IPS-NIHi7 (cell line): ENCODE data around the gene METRNL.
"Not testable (repeated sequence)": the region's sequence is repeated elsewhere in the genome, so short reads cannot be mapped to it uniquely, and the experiment has no call there.

Experiments
- DNase-seq: peaks from one replicate; pipeline ENCODE4 v3.0.0; 2012; ENCODE audit warnings: mixed read lengths; ENCODE audit errors: extremely low spot score

METRNL gene

DNA sequence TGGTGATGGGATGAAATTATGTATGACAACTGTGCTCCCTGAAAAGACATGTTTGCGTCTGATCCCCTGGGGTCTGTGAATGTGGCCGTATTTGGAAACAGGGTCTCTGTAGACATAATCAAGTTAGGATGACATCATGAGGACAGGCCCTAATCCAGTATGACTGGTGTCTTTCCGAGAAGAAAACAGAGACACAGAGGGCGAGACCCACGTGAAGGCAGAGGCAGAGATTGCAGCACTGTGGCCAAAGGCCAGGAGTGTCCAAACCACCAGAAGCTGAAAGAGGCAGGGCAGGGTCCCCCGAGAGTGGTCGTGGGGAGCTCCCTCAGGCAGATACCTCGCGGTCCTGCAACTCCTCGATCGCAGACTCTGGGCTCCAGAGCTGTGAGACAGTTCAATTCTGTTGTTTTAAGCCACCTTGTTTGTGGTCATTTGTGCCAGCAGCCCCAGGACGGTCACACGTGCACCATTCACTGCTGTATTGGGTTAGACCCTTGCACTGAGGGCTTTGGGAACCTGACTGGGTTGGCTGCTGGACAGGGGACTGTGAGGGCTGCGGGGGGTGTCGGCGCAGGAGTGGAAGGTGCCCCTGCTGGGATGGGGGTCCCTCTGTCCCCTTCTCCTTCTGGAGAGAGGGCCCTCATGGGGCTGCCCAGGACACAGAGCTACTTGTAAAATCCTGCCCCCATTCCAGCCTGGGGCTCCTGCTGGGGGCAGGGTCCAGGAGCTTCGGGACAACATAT, 27.7 kb downstream of the METRNL start:
- DNase-seq: no peak

DNA sequence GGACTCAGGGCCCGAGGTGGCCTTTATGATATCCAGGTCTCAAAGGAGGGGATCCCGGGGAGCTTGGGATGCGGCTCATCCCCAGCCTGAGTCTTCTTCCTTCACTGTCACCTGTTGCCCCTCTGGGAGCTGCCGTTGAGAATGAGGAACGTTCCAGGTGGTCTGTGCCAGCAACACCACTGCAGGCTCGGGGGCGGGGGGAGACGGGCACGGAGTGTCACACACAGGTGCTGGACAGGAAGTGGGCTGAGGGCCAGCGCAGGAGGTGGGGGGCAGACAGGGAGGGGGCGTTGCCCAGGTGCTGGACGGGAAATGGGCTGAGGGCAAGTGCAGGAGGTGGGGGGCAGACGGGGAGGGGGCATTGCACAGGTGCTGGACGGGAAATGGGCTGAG, 28.2 kb downstream of the METRNL start:
- DNase-seq: no peak

DNA sequence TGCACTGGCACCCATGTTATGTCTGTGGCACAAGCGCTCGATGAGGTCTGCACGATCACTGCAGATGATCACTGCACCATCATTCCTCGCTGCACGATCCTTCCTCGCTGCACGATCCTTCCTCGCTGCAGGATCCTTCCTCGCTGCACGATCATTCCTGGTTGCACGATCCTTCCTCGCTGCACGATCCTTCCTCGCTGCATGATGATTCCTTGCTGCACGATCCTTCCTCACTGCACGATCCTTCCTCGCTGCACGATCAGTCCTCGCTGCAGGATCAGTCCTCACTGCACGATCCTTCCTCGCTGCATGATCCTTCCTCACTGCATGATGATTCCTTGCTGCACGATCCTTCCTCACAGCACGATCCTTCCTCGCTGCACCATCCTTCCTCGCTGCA, 29.3 kb downstream of the METRNL start:
- no peak for DNase-seq

DNA sequence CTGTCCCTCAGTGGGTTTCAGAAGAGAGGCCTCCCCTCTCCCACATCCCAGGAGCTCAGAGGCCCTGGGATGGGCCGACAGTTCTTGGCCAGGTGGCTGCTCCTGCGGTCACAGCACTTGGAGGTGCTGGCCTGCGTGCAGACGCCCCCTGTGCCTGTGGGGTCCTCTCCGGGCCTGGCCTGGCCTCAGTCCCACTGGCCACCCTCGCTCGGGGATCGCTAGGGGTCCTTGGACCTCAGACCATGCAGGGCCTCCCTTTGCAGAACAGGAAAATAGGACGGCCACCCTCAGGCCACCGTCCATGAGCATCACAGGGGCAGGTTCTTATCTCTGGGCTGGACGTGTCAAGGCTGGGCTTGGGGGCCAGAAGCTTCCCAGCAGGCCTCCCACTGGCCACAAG, 30.0 kb downstream of the METRNL start:
- DNase-seq: no peak

DNA sequence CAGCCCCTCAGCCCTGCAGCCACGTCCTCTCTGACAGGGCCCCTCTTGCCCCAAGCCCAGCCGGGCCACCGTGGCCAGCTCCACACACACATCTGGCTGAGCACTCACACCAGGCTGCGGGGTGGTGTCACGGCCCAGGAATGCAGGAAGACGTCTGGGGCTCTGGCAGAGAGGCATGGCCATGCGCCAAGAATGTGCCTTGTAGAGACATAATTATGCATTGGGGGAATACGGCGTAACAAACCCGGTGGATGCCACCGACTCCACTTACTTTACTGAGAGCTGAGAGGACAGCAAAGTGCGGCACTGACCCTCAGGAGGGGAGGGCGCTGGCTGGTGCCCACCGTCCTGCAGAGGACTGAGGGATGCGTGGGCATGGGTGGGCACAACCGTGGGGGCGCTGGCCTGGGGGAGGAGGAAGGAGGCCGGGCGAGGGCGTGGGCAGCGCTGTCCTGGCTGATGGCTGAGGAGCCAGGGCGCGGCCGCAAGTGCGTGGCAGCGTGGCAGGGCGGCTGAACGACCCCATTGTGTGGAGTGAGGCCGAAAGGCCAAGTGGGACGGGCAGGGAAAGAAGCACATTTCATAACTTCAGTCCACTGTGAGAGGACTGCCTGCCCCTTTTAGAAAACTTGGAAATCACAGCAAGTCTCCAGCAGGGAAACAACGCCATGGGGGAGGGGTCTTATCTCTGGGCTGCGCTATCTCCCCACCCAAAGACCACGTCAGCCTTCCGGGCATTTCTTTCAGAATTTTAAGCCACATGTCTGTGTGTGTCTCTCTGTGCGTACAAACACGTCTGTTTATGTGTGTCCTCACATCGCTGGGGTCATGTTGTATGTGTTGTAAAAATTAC, 30.6 kb downstream of the METRNL start:
- no peak for DNase-seq

DNA sequence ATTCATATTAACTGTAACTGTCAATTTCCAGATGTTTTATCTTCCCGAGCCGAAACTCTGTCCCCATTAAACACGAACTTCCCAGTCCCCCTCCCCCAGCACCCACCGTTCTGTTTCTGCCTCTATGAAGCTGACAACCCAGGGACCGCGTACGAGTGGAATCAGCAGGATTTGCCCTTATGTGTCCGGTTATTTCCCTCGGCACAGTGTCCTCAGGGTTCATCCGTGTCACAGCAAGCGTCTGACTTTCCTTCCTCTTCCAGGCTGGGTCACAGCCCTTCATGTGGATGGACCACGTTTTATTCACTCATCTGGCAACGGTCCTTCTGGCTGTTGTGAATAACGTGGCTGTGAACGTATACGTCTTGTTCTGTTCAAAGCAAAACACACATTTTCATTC, 31.3 kb downstream of the METRNL start:
- DNase-seq: no peak

DNA sequence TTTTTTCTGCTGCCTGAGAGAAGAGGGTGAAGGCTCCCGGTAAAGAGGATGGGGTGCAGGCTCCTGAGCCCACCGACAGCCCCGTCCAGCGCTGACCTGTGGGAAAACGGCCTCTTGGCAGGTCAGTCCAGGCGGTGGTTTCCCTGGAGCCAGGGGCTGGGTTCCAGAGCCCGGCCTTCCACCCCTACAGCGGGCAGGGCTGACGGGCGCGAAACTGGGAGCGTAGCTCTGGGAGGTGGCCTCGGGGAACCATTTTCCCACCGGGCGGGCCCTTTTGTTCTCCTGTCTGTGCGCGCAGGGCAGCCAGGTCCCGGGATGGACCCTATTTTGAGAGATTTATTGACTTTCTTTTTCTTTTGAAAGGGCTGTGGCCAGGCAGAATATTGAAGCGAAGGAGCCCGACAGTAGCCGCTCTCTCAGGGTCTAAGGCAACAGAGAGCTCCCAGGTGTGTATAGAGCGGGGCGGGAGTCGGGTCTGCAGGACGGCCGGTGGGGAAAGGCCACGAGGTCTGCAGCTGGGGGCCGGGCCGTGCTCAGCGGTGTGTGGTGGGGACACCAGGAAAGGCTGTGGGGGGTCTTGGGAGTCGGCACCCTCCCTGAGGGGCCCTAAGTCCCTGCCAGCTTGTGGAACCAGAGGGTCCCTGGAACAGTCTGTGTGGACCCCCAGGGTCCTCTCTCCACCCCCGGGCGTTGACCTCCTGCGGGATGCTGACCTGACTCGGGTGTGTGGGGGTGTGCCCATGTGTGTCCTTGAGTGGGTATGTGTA, 32.3 kb downstream of the METRNL start:
- DNase-seq: no peak

DNA sequence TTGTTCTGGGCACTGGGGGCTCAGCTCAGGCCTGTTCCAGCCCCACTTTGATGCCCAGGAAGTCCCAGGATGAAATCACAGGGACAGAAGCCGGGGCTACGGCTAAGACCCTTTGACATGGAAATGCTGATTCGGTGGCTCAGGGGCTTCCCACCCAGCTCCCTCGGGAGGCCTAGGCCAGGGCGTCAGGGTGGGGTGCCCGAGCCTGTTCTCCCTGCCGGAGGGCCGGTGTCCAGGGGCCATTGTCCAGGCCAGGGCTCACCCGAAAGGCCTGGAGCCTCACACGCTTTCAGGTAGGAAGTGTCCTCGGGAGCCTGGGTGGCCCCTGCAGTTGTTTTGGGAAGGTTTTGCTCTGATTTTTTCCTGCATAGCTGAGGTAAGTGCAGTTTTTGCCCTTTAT, 34.0 kb downstream of the METRNL start:
- DNase-seq: no peak

DNA sequence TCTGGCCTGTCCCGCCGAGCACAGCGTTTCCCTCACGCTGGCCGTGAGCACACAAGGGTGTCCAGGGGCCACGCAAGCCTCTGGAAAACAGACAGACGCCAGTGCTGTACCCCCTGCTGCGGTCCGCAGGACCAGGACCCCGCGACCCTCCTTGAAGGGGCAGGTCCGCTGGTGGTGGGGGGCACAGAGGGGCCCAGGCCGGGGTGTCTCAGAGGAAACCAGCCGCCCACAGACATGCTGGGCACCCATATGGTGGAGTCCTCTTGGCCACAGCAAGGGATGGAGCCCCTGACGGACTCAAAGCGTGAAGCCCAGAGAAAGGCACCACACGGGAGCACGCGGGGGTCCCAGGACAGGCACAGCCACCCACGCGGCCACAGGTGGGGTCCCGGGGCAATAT, 34.4 kb downstream of the METRNL start:
- DNase-seq: no peak

DNA sequence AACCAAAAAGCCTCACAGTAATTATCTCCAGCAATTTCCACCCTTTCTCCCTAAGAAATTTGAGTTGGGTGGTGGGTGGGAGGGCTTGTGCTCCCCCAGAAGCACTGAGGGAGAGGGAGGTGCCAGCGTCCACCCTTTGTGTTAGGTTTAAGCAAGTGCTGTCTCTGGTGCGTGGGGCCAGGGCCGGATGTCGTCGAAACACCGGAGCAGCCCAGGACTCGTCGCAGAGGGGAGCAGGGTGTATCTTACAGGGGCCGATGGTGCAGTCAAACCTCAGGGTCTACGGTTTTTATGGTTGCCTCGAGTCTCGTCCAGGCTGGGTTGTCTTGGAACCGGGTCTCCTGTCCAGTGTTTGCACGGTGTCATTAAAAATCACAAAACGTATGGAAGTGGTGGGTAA, 35.3 kb downstream of the METRNL start:
- DNase-seq: no peak

DNA sequence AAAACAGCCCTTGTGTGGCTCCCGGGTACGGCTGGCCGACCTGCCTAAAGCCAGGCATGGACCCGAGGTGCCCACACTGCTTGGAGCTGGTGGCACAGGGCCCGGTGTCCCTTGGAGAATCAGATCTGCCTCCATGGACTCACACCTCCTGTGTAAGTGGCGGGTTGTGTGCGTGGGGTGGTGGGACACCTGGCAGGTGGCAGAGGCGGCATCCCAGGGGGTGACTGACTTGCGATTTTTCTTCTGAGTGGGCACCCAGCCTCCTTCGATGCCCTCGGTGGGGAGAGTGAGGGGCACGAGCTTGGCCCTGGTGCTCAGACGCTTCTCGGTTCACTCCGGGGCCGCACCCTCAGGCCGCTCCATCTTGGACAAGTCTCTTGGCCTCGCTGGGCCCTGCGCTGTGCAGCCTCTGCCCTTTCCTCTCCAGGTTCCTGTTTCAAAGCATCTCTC, 35.8 kb downstream of the METRNL start:
- DNase-seq: no peak

DNA sequence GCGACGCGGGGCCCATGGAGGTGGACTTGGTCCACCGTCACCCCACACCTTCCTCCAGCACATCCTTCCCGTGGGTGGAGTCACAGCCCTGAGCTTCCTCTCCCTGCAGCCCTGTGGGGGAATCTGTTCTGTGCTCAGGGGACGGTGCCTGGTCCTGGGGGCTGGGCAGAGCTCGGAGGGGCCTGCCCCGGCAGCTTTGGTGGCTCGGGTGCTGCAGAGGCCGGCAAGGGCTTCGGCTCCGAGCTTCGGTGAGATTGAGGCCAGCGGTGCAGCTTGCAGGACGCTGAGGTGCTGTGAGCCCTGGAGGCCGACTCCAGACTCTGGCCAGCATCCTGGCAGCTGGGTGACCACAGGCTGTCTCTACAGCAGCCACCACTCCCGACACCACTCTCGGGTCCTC, 36.4 kb downstream of the METRNL start:
- DNase-seq: no peak

DNA sequence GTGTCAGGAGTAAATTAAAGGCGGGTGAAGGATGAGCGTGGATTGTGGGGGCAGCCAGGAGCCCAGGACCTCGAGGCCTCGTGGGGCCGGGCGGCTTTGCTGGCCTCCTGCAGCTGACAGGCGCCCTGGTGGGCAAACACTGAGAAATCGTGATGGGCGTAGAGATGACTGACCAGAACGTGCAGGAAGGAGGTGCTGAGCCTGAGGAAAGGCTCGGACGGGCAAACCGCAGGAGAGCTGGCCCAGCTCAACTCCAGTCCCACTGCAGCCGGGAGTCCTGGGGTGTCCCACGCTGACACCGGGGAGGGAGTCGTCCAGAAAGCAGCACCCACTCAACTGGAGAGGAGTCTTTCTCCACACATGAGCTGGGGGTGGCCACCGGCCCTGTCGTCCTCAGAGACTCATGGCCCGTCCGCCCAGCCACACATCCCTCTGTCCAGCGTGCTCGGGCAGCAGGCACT, 36.9 kb downstream of the METRNL start:
- no peak for DNase-seq

DNA sequence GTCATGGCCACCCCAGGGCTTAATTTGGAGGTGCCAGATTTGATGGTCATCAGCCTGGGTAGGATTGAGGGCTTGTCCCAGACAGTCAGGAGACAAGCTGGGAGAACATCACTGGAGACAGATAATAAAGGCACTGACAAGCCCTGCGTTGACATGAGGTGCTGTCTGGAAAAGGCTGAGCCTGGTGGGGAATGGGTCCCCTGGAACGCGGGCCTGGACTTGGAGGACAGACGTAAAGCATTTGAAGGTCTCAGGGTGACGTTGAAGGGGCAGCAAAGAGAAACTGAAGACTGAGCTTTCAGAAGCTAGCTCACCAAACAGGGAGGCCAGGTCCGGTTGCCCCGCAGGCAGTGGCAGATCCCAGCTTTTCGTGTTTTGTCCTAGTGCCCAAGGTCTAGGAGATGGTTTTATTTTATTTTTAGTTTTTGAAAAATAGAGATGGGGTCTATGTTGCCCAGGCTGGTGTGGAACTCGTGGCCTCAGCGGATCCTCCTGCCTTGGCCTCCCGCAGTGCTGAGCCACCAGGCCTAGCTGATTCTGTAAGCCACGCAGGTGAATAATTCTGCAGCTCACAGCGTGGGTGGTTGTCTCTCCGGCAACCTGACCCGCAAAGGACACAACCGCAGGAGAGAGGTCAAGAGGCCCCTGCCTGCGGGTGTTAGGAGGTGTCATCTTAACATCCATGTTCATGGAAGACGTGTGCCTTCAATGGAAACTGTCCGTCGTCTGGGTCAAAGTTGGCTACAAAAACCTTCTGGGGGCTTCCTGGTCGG, 37.6 kb downstream of the METRNL start:
- DNase-seq: no peak

DNA sequence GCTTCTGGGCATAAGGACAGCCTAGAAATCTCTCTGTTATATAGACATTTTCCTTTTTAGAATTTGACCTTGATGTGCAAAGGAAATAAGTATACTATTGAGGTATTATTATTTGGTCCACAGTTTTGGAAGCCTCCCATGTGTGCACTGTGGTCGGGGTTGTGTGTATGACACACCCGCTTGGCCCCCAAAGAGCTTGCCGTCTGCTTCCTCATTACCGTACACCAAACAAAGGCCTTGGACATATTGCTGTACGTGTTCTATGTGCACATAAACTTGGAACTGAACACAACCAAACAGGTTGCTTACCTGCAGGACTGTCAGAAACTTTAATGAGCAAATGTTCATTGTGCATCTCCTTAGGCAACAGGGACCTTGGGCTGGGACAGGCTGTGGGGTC, 38.2 kb downstream of the METRNL start:
- no peak for DNase-seq

DNA sequence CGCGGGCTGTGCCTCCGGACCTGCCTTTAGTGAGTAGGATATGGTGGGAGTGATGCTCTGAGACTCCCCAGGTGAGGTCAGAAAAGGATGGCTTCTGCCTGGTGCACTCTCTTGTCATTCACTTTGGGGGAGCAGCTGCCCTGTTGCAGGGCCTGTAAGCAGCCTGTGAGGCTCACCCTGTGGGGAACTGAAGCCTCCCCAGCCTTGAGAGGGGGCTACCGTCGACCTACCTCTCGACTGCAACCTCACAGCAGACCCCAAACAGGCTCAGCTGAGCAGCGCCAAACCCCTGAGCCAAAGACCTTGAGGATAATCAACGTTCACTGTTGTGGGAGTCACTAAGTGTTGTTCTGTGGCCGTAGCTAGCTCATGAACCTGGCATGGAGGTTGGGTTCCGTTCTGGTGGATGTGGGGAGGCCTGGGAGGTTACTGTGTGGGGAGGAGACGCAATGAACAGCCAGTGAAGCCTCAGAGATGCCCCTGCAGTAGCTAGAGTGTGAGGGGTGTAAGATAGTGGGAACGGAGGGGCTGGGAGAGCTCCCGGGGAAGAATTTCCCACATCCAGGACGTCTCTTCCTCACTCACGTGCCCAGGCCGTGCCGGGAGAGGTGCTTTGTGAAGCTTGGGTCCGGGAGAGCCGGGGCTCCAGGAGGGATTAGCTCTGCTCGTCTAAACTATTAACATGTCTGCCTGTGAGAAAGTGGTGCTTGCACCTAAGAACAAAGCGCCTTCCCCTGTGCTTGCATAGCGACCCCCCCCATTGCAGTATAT, 38.8 kb downstream of the METRNL start:
- DNase-seq: no peak

DNA sequence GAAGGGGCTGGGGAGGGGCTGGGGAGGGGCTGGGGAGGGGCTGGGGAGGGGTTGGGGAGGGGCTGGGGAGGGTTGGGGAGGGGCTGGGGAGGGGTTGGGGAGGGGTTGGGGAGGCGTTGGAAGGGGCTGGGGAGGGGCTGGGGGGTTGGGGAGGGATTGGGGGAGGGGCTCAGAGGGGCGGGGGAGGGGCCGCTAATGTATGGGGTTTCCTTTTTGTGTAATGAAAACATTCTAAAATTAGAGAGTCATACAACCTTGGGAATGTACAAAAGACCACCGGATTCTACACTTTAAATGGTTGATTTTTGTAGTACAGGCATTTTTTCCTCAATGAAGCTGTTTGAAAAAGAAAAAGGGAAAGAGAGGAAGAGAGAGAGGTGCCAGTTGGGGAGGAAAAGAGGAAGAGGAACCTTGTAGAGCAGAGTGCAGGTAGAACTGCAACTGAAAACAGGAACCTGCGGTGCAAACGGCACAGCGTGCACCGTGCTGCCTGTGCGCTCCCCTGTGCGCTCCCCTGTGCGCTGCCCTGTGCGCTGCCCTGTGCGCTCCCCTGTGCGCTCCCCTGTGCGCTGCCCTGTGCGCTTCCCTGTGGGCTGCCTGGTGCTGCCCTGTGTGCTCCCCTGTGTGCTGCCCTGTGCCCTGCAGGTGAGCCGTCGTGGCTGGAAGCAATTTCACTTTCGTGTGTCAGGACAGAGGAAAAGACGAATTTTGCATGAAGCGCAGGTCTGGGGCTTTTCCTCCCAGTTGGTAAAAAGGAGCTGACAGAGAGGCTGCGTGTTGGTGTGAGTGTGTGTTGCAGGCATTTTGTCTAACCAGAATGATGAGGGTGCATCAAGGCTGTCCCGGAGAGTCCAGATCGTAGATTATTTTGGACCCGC, 40.8 kb downstream of the METRNL start:
- DNase-seq: no peak

DNA sequence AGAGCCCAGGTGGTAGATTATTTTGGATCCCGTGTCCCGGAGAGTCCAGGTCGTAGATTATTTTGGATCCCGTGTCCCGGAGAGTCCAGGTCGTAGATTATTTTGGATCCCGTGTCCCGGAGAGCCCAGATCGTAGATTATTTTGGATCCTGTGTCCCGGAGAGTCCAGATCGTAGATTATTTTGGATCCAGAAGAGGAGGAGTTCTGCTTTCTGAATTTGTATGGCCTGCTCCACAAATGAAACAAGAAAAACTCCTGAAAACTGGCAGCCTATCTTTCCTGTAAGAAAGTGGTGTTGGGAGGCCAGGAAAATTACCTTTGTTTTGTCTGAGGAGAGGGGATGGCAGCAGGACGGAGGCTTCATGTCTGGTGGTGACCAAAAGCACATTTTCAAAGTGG, 42.1 kb downstream of the METRNL start:
- DNase-seq: not testable (repeated sequence)

DNA sequence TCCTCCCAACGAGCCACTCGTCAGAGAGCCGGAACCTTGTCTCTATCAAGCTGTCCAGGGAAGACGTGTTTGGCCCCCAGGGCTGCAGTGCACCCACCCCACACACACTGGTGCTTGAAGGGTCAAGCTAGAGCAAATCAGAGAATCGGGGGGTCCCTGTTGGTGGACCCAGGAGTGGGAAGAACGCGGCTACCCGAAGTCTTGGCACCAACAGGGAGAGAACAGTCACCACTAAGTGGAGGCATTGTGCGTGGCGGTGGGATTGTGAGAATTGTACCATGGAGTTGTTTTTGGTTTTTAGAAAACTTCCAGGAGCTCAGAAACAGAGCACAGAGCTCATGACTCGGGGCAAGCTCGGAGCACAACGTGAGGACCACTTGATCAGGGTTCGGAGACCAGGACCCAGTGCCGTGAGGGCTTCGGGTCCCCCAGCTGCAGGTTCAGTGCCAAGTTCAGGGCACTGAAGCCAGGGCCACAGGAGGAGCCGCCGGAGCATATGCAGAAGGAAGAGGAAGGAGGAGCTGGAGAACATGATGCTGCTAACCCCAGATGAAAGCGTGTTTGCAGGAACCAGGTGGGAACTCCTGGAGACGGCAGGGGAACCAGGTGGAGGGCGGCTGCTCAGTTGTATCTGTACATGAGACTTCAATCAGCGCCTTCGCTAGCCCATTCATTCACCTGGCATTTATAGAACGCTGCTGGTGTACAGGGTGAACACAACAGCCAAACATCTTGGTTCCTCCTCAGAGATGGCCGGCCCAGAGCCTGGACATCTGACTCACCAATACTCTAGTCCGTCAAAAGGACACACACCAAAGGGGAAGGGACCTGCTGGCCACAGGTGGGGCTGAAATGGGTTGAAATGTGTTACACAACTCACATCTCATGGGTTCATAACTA, 42.8 kb downstream of the METRNL start:
- DNase-seq: no peak
